Stimulated activated CD8-positive, alpha-beta memory T cell treated with anti-CD3 and anti-CD28 coated beads, Interleukin-15, amount 100 ng/mL, for 24 hours (primary cell): ENCODE measurements around the gene PDGFC.

Experiments
- DNase-seq: peaks from one replicate; pipeline ENCODE4 v3.0.0-alpha.2; 2020; ENCODE audit warnings: low read depth

PDGFC gene

DNA sequence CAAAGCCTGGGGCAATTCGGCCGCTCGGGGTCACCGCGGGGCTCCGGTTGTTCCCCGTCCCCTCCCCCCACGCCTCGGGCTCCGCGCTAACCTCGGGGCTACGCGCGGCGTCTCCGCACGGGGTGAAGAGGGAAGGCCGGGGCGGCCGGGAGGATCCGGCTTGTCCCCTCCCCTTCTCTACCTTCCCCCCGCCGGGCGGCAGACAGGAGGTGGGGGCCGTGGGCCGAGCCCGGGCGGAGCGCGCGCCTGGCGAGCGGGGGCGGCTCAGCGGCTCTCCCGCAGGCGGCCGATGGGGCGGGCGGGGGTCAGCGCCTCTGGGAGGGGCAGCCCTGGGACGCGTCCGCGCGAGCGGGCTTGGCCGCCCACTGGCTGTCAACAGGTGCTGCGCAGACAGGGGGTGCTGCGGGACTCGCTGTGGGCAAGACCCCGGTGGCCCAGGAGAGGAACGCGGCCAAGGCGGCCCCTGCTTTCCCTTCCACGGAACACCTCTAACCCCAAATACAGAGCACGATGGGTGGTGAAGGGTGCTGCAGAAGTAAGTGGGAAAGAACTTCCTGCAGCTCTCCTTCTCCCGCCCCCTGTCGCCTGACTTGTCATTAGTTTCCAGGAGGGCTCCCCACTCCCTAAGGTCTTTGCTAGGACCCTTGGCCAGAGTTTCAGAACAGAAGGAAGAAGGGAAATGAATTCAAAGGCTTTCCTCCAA lies at the start of gene PDGFC:
PDGFC (minus strand) TSS at position 124 of the 703 bp plus-strand sequence. CDS start 896 bp downstream, outside the sequence.
- no peak for DNase-seq

GRCh38 chr4:157020882-157021281 lies 49.3 kb upstream of the PDGFC start:
- DNase-seq, result no peak

DNA sequence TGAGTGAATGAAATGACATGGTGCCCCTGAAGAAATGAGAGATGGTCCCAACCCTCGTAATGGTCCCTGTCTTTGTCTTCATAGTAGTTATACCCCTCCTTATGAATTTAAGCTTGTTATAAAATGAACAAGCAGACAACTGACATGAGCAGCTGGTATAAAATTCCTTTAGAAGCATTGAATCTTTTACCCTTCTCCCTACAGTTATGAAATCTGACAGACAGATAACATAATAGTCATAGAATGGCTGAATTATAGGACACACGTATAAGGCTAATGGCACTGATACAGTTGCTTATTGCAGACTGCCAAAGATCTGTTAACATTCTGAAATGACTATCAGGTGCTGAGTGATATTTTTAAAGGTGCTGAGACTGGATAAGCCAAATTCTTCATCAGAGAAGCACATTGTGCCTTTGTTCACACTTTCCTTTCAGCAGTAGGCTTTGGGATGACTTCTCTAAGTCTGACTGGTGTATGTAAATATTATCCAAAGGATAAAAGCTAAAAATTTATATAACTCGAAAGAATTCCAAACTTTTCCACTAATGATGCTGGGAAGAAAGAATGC lies 47.4 kb upstream of the PDGFC start:
- DNase-seq, result no peak

GRCh38 chr4:157014621-157015591 lies 43.3 kb upstream of the PDGFC start:
- DNase-seq, result no peak

DNA sequence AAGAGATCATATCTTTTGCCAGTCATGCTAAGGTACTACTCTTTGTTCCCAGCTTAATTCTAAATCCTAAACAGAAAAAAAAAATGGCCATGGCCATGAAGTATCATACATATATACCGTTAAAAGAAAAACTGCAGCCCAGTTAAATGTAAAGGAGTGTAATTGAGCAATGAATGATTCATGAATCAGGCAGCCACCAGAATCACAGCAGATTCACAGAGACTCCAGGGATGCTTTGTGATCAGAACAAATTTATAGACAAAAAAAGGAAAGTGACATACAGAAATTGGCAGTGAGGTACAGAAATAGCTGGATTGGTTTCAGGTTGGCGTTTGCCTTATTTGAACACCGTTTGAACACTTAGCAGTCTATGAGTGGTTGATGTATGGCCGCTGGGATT lies 42.1 kb upstream of the PDGFC start:
- DNase-seq, result no peak

DNA sequence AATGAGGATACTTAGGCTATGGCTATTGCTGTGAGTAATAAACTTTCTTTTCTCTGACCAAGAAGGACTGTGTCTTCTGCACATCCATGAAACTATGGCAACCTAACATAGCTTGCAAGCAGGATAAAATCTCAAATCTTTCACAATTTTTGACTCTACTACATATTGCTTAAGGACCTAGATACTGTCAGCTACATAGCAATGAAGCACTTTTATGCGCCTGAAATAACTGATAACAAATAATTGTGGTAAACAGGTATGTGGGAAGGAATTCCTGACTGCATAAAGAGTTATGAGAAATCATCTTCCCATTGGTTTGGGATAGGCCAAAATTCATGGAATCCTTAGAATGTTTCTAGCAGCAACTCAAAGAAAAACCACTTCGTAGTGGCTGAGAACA lies 41.2 kb upstream of the PDGFC start:
- no peak for DNase-seq

DNA sequence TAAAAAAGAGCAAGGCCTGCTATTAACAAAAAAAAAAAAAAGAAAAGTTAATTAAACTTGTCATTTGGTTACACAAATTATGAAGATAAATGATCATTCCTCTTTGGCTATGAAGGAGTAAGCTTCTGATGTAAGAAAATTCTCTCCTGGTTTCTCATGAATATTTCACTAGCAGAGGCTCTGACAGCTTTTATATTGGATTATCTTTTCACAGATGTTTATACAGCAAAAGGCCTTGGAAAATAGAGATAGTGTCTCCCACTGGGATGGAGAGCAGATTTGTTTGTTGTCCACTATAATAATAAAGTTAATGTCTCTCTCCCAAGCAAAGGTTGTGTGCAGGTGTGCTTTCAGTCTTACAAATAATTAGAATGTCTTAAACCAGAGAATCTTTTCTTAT lies 40.7 kb upstream of the PDGFC start:
- DNase-seq, result no peak

DNA sequence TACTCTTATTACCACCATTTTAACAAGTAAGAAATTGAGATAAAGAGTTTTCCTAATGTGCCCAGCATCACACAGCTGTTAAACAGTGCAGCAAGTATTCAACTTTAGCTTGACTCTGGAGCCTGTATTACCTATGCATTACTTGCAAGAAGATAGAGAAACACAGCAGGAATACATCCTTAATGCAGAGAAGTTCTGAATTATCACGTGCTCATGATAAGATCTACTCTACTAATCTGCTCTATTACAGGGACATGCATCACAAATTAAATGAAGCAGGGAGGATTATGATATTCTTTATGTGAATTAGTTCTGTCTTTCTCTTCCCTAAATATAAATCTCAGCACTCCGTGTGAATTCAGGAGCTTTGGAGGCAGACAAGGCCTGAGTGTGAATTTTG lies 39.0 kb upstream of the PDGFC start:
- no peak for DNase-seq

DNA sequence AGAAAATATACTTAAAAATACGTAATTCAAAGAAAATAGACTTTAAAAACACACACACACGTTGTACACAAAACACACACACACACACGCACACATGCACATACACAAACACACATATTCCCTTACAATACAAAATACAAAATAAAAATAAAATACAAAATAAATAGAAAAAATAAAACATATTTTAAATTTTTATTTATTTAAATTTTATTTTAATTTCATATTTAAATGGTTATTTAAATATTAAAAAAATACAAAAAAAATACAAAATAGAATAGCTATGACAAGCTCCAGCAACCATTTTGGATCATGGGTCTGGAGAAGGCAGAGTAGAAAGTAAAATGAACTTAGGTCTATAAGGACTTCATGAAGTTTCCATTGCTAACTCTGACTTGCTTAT lies 34.2 kb upstream of the PDGFC start:
- DNase-seq, result no peak

DNA sequence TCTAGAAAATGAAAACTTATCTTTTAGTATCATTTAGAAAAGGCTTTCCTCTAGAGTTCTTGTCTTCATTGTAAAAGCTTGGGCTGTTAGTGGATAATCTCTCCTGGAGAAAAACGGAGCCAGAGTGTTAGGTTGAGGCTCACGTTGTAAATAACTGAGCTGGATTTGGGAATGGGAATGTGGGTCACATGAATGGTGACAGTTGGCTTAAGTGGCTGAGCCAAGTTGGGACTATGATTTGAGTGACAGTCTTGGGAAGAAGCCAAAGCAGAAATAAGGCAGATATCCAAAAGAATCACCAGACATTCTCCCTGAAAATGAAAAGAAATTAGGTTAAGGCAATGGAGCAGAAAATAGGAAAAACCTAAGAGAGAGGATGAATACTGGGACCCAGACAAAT lies 33.6 kb upstream of the PDGFC start:
- DNase-seq, result no peak

- no peak for DNase-seq
Observed at GRCh38 chr4:157004279-157005161, 32.9 kb upstream of the PDGFC start.

DNA sequence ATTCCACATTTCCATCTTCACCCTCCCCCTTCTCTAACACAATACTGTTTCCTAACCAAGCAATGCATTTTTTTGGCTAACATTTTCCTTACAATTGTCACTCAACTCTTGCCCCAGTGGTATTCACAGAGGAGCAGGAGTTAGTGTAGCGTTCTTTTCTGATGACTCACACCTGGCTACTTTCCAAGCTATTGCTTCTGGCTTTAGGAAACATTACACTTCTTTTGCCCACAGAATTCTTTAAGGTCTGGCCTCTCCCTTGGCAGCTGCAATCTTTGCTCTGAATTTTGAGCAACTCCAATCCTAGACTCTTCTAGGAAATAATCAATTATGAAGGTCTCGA lies 27.5 kb upstream of the PDGFC start:
- DNase-seq, result no peak

- DNase-seq, result no peak
Observed at GRCh38 chr4:156998500-156999174, 27.0 kb upstream of the PDGFC start.

DNA sequence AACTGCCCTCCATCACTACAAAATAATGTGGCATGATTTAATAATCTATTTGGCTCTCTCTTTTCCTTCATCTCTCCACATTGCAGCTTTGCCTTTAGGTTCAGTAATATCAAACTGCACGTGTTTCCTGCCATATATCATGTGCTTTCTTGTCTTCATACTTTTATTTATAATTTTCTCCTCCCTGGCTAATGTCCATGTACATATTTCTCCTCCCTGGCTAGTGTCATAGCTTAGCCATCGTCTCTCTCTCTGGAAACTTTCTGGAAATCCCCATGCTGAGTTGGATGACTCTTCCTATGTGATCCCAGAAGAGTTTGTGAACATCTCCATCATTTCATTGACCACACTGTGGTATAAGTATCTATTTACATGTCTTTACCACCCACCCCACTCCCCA lies 21.3 kb upstream of the PDGFC start:
- no peak for DNase-seq

DNA sequence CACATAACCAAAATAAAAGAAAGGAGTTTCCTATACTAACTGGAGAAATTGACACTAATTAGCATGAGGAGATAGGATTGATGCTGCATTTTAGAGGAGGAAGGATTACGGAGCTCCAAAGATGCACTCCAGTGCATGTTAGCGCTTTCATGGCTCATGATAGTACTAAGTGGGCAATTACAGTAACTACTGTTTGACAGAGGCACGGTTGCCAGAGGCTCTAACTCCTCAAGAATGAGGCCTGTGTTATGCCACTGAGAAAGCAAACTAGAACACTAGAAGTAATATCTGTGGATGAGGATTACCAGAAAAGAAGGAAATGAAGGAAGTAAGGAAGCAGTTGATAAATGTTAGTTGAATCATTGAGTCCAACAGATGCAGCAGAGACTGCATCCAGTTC lies 19.6 kb upstream of the PDGFC start:
- no peak for DNase-seq

DNA sequence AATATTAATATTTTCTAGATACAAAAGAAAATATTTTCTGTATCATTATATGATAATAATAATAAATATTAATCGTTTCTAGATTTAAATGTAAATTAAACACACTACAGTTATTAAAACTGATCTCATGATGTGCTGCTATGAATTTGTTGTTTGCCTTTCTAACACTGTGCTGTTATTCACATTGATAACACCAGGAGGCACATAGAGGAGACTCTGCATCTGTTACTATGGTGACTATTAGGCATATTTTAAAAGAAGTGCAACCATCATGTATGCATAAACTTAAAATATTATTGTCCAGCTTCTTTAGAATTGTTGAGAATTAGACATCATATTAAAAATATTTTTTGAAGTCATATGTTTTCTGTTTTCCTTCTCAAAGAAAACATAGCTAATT lies 11.8 kb upstream of the PDGFC start:
- no peak for DNase-seq

DNA sequence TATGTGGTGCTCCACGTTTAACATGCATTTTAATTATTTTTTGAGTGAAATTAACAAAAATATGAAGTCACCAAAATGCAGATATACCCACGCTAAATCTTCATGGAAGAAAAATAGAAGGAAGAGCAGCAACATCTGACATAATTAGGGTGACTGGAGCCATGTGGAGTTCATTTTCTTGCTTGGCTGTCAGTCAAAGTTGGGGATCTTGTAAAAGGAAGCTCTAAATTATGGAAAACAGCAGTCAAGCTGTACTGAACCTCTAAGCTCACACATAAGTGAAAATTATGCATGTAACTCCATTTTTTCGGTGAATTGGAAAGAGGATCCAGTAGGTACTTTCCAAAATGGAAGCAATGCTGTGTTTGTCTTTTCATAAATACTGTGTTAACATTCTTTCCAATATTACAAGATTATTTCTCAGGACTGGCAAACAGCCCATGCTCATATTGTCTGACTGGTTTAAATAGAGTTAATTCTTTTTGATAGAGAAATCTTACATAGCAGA lies 9.7 kb upstream of the PDGFC start:
- DNase-seq, result no peak

- no peak for DNase-seq
Observed at GRCh38 chr4:156977435-156978160, 6.0 kb upstream of the PDGFC start.

GRCh38 chr4:156976147-156976546 lies 4.5 kb upstream of the PDGFC start:
- DNase-seq, result no peak

GRCh38 chr4:156975686-156976085 lies 4.1 kb upstream of the PDGFC start:
- no peak for DNase-seq

DNA sequence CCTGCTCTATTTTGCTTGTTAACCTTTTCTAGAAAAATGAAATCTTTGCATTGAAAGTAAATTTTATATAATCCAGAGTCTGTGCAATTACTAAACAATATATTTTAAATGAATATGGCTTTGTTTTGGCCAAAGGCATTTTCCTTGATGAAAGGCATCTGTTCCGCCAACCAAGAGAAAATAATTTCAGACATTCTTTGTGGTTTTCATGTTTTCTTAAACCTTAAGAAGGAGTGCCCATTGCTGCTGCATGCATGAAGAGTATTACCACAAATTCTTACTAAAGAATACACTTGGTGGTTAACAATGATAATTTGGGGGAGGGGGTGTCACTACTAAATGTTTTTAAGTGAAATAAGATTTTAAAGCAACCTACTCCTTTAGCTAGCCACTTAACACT lies 2.7 kb upstream of the PDGFC start:
- no peak for DNase-seq
